Measurements from ENCODE around the gene TPP1. TPM values are rescaled to one million over a fixed set of nuclear protein-coding genes. Genes with fewer than 3 reads are reported as not detected.

TPP1 gene
- polyA plus RNA-seq, 1 experiment: 77.6 TPM

DNA sequence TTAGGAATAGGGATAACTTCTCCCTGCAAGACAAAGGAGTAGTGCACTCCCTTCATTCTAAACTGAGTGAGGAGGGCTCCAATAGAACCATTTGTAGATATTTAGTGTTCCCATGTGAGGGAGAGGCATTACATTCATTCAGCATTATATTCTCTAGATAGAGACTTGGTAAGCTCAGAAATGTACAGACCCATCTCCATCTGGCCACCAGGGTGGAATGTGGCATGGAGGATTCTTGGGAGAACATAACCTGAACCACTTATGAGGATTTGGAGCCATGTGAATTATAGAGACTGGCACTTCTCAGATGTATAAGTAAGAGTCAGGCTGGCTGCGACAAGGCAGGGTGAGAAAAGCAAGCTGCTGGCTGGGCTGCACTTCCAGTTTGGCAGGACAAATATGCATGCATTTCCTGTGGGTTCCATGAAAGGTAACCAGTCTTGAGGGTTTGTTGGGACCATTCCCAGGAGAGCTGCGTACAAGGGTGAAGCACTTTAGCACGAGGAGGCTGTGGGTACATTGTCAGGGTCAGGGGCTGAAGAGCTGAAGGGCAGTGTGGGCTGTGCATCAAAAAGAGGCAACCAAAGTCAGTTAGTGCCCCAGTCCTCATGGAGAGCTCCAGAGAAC lies 25.0 kb downstream of the TPP1 start:
- no peaks in the 10 kb centered on the region for H3K27me3 ChIP-seq (ENCODE audit: control insufficient read depth, insufficient read depth, low read length)
- DNase-seq (ENCODE audit: low read depth): no peak
- TF ChIP-seq, protein P1, sequence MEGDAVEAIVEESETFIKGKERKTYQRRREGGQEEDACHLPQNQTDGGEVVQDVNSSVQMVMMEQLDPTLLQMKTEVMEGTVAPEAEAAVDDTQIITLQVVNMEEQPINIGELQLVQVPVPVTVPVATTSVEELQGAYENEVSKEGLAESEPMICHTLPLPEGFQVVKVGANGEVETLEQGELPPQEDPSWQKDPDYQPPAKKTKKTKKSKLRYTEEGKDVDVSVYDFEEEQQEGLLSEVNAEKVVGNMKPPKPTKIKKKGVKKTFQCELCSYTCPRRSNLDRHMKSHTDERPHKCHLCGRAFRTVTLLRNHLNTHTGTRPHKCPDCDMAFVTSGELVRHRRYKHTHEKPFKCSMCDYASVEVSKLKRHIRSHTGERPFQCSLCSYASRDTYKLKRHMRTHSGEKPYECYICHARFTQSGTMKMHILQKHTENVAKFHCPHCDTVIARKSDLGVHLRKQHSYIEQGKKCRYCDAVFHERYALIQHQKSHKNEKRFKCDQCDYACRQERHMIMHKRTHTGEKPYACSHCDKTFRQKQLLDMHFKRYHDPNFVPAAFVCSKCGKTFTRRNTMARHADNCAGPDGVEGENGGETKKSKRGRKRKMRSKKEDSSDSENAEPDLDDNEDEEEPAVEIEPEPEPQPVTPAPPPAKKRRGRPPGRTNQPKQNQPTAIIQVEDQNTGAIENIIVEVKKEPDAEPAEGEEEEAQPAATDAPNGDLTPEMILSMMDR (IDR thresholded peaks at IDR 0.05; ENCODE audit: insufficient read depth, low read depth, low read length): no peak
- no peak overlapping the region for H3K4me3 ChIP-seq (ENCODE audit: low read depth, low read length)
- H3K36me3 ChIP-seq (ENCODE audit: control insufficient read depth, insufficient read depth, low read length): peaks cover 11% of the 10 kb centered on the region
- CTCF ChIA-PET: interaction anchor here (0.7 to 3.7 kb wide), 6 partner anchors 10 to 89 kb away, joined by 3 to 17 read pairs (median 4); partner anchors contain the start of genes ILK, MRPL17 and RRP8
- POLR2A ChIA-PET: no interaction called here

DNA sequence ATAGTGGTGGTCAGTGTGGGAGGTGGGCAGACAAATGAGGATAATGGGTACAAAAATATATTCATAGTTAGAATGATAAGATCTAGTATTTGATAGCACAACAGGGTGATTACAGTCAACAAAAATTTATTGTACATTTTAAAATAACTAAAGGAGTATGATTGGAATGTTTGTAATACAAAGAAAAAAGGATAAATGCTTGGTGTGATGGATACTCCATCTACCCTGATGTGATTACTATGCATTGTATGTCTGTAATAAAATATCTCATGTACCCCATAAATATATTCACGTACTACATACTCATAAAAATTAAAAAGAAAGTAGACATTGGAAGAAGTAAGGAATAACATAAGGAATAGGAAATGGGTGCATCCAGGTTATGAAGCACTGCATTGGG lies 31.2 kb downstream of the TPP1 start:
- Histone ChIP-seq H3K36me3 (ENCODE audit: control insufficient read depth, insufficient read depth, low read length) (peaks cover 2% of the 10 kb centered on the region; the same call in 1 of the 2 replicates), H3K27me3 (ENCODE audit: control insufficient read depth, insufficient read depth, low read length) (no peaks in the 10 kb centered on the region), H3K4me3 (ENCODE audit: low read depth, low read length) (no peak overlapping the region)
- TF ChIP-seq, protein P1 (IDR thresholded peaks at IDR 0.05; ENCODE audit: insufficient read depth, low read depth, low read length): no peak
- CTCF ChIA-PET: interaction anchor here (1.1 kb wide), 1 partner anchor 28 kb away, joined by 4 read pairs; no protein-coding TSS in a partner anchor
- POLR2A ChIA-PET: no interaction called here
- DNase-seq (ENCODE audit: low read depth): no peak

DNA sequence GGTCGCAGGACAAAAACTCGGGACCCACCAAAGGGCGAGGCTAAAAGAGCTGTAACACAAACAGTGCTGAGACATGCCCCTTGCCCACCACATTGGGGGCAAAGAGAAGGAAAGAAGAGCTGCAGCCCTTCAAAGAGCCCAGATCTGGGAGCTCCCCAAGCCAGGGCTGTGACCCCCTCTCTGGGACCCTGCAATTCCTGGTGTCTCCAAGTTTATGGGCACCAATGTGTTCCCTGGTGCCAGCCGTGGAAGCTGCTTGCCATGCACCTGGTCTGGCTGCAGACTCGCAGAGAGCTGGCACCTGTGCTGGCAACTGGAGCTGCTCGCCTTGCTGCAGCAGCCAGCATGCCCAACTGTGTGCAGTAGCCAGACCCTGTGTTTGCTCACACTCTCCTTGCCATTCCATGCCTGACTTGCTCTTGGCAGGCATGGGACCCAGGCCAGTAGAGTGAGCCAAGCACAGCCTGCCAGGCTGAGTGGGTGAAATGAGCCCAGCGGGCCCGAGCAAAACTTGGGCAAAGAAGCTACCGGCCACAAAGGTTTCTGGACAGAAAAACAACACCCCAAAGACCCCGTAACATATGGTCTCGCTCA lies 31.8 kb downstream of the TPP1 start:
- Histone ChIP-seq H3K27me3 (ENCODE audit: control insufficient read depth, insufficient read depth, low read length) (no peaks in the 10 kb centered on the region), H3K36me3 (ENCODE audit: control insufficient read depth, insufficient read depth, low read length) (peaks cover 2% of the 10 kb centered on the region; the same call in 1 of the 2 replicates), H3K4me3 (ENCODE audit: low read depth, low read length) (no peak overlapping the region)
- POLR2A ChIA-PET: no interaction called here
- no peak for DNase-seq (ENCODE audit: low read depth)
- TF ChIP-seq, protein P1 (IDR thresholded peaks at IDR 0.05; ENCODE audit: insufficient read depth, low read depth, low read length): no peak
- CTCF ChIA-PET: interaction anchor here (0.6 to 1.1 kb wide), 2 partner anchors 27 to 83 kb away, joined by 4 read pairs; no protein-coding TSS in a partner anchor

DNA sequence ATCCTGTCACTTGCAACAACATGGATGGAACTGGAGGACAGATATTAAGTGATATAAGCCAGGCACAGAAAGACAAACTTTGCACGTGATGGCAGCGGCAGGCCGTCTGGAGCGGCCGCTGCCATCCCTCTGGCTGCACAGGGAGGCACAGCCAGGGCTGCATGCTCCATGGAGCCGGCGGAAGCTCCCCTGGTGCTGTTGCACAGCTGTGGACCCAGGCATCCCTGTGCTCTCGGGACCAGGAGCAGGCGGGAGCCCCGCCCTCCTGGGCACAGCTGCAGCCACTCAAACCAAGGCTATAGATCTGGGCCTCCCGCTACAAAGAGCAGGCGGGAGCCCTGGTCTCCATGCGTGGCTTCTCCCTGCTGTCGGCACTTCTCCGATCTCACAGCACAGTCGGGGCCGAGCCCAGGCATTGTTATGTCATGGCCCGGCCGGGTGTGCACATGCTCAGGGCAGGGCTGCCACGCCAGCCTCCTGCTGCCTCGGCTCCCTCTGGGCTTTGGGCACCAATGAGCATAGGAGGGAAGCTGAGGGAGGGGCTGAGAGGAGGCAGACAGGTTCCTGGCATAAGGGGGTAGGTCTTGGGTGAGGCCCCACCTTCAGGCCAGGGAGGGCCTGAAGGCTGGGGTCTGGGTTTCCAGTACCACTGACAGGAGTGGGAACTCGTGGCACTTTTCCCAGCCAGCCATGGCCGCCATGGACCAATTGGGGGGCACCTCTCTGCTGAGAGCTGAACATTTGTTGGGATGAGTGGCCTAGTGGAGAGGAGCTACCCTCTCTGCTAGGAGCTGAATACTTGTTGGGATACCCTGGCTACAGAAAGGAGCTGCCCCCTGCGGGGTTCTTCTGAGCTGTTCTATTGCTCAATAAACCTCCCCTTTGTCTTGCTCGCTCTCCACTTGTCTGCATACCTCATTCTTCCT lies 32.5 kb downstream of the TPP1 start:
- H3K4me3 ChIP-seq (ENCODE audit: low read depth, low read length): no peak overlapping the region
- DNase-seq (ENCODE audit: low read depth): no peak
- TF ChIP-seq, protein P1 (IDR thresholded peaks at IDR 0.05; ENCODE audit: insufficient read depth, low read depth, low read length): no peak
- no peaks in the 10 kb centered on the region for H3K36me3 ChIP-seq (ENCODE audit: control insufficient read depth, insufficient read depth, low read length)
- ChIA-PET CTCF (interaction anchor here (0.6 to 1.1 kb wide), 3 partner anchors 15 to 84 kb away, joined by 3 to 4 read pairs (median 4); no protein-coding TSS in a partner anchor), POLR2A (interaction anchor here (0.6 kb wide), 1 partner anchor 18 kb away, joined by 5 read pairs; no protein-coding TSS in a partner anchor)
- H3K27me3 ChIP-seq (ENCODE audit: control insufficient read depth, insufficient read depth, low read length): no peaks in the 10 kb centered on the region
